GM21825 (cell line): ENCODE measurements around the gene ZNF106.

Experiments used
- ATAC-seq: cut with Tn5 transposase; IDR thresholded peaks from one replicate; pipeline ENCODE4 v1.9.1; 2021; ENCODE audit warnings: mild to moderate bottlenecking, moderate library complexity; ENCODE audit not compliant: unreplicated experiment

The ZNF106 gene

GRCh38 chr15:42373274-42373673 lies 117.7 kb downstream of the ZNF106 start:
- no peak for ATAC-seq

GRCh38 chr15:42371096-42371495 lies 119.8 kb downstream of the ZNF106 start:
- ATAC-seq: no peak

GRCh38 chr15:42368096-42368495 lies 122.8 kb downstream of the ZNF106 start:
- ATAC-seq: no peak

GRCh38 chr15:42367041-42367440 lies 123.9 kb downstream of the ZNF106 start:
- no peak for ATAC-seq

GRCh38 chr15:42365921-42366550 lies 124.9 kb downstream of the ZNF106 start:
- no peak for ATAC-seq

GRCh38 chr15:42364529-42364928 lies 126.4 kb downstream of the ZNF106 start:
- no peak for ATAC-seq

- no peak for ATAC-seq
These were observed 127.0 kb downstream of the ZNF106 start for GRCh38 chr15:42363942-42364341.

- ATAC-seq: no peak
These were observed 127.5 kb downstream of the ZNF106 start for GRCh38 chr15:42363487-42363886.
